Measurements from ENCODE around the gene ZNF385A.
A peak's percentile ranks its signal among the peaks of the same experiment; 100 is the strongest.

Gene ZNF385A, protein sequence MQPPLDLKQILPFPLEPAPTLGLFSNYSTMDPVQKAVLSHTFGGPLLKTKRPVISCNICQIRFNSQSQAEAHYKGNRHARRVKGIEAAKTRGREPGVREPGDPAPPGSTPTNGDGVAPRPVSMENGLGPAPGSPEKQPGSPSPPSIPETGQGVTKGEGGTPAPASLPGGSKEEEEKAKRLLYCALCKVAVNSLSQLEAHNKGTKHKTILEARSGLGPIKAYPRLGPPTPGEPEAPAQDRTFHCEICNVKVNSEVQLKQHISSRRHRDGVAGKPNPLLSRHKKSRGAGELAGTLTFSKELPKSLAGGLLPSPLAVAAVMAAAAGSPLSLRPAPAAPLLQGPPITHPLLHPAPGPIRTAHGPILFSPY

GRCh38 chr12:54384591-54385041, at the start of gene ZNF385A:
Gene ZNF385A, minus strand, starts transcription at chr12:54384733. Its CDS starts 219 bp downstream, at chr12:54384514.
- no peak for DNase-seq (ENCODE audit: low spot score)

- DNase-seq (ENCODE audit: low spot score) = no peak
These were observed 48.3 kb upstream of the ZNF385A start for GRCh38 chr12:54432815-54433164.

DNA sequence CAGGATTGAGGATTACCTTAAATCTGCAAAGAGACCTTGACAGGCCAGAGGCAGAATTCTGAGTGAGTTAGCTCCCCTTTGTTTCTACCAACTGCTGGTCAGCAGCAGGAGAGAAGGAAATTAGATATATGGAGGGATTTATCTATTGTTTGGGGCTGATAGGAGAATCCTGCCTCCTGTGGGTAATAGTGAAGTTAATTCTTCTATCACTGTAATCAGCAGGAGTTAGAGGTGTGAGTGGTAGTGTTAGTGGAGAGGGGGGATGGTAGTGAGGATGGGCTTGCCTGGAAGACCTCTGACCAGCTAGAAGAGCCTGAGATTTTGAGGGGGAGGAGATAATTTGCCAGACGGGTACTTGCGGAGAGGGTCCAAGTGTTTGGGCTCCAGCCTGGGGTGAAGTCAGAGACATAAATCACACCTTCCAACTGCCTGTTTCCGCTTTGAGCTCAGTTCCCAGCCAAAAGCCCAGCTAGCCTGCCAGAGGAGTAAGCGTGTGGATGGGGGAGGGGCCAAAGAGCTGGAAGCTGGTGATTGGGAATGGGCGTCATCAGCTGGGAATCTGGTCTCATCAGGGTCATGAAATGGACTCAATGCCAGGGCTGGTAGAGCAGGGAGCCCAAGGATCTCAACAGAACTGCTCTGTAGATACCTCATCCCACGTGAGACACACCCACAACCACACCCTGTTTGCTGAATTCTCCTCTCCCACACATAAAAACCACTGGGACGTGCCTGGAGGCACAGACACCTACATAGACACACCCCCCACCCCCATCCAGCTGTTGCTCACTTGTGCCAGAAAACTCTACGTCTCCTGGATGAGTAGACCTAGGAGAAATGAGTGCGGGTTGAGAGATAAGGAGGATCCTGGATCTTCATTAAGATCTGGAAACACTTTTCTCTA, 47.6 kb upstream of the ZNF385A start:
- peak; percentile 75 for DNase-seq (ENCODE audit: low spot score)

GRCh38 chr12:54430471-54431069, 46.0 kb upstream of the ZNF385A start:
- DNase-seq (ENCODE audit: low spot score) = no peak

DNA sequence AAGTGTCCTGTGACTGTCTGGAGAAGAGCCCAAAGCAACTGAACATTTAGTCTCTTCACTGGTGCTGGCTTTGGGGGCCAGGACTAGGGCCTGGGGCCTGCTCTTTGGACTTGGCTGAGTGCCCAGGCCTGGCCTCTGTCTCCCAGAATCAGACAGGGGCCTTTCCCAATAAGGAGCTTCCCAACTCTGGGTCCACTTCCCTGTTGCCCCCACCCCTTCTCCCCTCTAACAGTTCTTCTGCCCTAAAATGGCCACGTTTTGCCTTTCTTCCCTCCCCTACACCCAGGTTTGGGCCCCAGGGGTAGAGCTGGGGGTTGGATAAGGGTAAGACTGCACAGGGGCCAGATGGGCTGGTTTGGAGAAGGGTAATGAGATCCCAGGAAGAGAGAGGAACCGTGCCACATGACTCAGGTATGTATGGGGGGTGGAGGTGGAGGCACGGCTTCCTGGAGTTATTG, 44.5 kb upstream of the ZNF385A start:
- DNase-seq (ENCODE audit: low spot score) = no peak

DNA sequence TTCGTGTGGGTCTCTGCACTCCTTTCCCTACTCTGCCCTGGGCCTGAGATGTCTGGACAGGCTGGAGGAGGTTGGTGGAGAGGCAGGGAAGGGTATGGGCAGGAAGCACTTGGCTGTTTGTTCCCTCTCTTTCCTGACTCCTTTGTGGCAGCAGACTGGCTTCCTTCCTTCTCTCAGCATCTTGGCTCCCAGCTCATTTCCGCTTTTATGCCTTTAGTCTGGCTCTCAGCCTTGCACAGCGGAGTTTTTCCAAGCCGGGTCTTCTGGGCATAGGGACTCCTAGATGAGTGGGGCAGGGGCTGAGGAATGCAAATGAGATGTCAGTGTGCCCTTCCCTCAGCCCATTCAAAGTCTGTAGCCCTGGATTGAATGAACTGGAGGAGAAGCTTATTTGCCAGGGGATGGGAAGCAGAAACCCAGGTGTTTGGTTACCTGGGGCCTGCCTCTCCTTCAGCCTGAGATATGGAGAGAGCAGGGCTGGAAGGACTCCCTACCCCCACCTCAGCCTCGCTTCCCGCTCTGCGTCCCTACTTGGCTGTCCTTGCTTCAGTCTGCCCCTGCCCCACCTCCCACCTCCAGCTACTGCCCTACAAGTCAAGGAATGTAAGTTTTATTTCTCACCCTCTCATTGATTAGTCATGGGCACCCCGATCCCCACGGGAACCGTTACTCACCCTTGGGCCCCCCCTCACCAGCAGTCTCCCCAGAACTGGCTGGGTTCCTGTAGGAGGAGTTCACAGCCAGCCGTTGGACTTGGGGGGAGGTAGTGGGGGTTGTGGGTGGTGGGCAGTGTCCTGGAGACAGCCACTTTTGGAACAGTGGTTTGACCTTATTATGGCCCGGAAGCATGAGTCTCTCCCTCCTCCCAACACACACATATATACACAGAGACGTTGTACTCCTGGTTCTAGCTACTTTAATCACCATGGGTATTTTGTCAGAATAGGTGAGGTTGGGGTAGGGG, 43.8 kb upstream of the ZNF385A start:
- peak; percentile 64 for DNase-seq (ENCODE audit: low spot score)

GRCh38 chr12:54427106-54427505, 42.6 kb upstream of the ZNF385A start:
- DNase-seq (ENCODE audit: low spot score) = no peak

GRCh38 chr12:54426690-54427089, 42.2 kb upstream of the ZNF385A start:
- DNase-seq (ENCODE audit: low spot score) = no peak

DNA sequence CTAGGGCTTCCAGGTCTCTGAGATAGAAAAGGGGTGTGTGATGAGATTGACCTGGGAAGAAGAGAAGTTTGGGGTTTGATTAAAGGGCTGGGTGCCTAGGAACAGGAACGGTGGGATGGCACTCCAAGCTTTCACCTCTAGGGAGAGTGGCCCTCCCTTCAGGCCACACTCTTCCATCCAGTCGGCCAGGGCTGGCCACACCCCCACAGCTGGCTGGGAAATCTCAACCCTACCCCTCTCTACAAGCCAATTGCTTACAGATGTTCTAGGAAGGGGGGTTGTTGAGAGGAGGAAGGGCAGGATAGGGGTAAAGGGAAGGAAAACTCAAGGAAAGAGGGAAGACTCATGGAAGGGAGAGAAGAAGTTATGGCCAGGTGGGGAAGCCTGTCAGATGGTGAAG, 41.2 kb upstream of the ZNF385A start:
- no peak for DNase-seq (ENCODE audit: low spot score)

DNA sequence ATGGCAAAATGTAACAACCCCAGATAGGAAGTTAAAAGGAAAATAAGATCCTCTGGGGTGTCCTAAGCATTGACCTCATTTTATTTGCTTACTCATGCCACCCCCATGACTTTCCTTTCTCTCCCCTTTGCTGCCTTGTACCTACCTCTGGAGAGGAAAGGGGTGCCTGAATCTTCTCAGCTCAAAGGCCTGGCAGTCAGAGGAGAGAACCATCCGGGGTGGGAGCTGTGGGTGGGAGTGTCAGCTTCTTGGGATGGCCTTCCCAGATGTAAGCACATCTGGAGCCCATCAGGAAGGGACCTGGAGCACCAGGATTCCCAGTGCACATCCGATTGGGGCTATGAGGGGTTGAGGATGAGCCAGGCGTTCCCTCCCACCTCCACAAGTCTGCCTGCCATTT, 39.7 kb upstream of the ZNF385A start:
- no peak for DNase-seq (ENCODE audit: low spot score)

DNA sequence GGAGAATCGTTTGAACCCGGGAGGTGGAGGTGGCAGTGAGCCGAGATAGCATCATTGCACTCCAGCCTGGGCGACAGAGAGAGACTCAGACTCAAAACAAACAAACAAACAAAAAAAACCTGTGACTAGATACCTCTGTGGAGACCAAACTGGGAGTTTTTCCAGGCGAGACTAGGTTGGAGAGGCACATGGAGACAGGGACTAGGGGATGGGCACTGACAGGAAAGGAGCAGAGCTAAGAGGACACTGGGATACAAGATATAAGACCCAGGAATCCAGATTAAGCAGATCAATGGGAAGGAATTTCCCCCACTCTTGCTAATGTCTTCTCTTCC, 39.2 kb upstream of the ZNF385A start:
- DNase-seq (ENCODE audit: low spot score) = no peak

DNA sequence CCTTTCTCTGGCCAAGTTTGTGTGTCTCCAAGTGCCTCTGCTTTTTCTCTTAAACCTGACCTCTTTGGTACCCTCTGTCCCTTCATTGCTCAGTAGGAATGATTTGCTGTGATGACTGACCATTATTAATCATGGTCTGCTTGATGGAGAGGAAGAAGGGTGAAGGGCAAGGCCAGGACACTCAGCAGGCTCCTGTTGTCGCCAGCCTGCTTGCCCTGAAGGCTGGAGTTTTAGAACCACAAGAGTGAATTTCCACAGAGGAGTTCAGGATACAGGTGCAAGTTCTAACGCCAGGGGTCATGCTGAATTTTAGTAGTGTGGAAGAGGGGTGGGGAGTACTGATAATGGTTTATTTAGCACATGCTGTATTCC, 37.3 kb upstream of the ZNF385A start:
- DNase-seq (ENCODE audit: low spot score) = no peak

DNA sequence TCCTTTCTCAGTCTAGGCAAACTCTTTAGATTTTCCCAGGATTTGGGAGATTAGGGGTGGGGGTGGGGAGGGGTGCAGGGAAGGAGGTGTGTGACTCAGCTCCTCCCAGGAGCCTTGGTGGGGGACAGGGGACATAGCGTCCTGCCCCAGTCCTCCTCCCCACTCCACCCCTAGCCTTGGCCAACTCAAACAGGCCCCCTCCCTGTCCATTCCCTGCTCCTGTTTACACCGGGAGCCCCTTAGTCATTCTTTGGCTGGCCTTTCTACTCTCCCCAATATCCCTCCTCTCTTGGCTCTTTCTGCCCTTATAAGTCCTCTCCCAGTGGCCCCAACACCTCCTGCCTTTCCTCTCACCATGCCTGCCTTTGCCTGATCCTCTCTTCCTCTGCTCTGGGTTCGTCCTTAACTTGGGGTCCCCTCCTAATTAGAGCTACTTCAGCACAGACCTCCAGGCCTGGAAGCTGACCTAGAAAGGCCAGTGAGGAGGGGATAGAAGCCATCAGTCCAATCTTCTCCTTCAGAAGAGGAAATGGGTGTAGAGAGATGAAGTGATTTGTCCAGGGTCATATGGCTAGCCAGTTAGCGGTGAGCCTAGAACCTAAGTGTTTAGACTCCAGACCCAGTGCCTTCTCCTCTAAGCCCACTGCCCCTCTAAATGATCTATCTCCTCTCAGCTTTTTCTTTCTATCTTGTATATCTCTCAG, 36.8 kb upstream of the ZNF385A start:
- no peak for DNase-seq (ENCODE audit: low spot score)

GRCh38 chr12:54420766-54421144, 36.2 kb upstream of the ZNF385A start:
- no peak for DNase-seq (ENCODE audit: low spot score)

DNA sequence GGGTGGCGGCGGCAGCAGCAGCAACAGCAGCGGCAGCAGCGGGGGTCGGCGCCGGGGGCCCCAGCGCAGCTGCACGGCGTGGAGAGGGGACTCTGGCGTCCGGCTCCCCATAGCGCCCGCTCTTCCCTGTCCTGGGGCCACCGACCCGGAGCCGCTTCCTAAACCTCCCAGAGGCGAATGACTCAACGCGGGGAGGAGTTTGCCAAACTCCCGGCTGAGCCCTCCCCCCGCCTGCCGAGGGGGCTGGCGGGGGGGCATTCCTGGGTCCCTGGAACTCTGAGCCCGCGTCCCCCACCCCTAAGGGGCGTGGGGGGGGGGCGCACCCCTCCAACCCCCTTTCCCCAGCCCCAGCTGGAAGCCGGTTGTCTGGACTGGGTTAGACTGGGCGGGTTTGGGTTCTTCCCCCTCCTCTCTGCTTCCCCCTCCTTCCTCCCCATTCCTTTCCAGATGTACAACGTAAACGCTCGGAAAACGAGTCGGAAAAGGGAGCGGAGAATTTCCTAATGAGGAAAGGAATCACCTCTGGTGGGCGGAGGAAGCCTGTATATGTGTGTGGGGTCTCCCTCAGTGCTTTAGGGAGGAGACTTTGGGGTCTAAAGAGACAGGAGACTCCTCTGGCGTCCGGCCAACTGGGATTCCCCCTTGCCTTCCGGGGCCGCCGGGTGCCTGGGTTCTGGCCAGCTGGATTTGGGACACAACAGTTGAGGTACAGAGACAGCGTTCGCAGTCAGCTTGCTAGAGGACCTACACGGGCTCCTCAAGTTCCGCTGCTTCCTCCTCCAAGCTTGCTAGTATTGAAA, 34.8 kb upstream of the ZNF385A start, which contains the start of gene ITGA5:
TSS of gene ITGA5 (minus strand) at position 179 of the 800 bp plus-strand sequence. CDS start at position 111, 68 bp downstream.
- DNase-seq (ENCODE audit: low spot score) = peak; percentile 92

- DNase-seq (ENCODE audit: low spot score) = no peak
These were observed 34.0 kb upstream of the ZNF385A start for GRCh38 chr12:54418441-54419087.

DNA sequence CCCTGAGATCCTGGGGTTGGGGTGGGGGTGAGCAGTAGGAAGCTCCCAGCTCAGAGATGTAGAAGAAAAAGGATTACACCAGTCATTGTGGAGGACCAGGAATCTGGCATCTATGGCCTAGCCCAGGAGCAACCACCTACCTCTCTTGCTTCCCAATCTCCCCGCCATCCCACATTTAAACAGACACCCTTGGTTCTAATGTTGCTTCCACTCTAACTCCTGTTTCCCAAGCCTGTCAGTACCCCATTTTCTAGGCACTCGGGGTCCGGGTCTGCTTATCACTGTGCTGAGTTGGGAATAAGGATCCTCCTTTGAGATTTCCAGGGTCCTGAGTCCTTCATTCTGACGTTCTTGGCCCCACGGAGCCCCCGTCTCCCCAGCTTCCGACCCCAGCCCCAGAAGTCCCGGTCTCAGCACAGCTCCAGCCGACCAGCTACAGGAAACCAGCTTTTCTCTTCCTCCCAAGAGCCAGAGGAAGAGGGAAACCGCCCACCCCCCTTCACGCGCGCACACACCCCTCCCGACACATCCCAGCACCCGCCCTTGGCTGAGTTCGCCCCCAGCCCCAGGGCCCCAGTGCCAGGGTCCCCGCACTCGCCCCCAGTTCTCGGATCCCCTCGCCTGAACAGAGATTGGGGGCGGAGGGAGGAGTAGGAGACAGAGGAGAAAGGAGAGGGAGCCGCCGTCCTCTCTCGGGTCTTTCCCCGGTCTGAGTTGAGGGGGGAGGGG, 33.3 kb upstream of the ZNF385A start:
- DNase-seq (ENCODE audit: low spot score) = no peak

DNA sequence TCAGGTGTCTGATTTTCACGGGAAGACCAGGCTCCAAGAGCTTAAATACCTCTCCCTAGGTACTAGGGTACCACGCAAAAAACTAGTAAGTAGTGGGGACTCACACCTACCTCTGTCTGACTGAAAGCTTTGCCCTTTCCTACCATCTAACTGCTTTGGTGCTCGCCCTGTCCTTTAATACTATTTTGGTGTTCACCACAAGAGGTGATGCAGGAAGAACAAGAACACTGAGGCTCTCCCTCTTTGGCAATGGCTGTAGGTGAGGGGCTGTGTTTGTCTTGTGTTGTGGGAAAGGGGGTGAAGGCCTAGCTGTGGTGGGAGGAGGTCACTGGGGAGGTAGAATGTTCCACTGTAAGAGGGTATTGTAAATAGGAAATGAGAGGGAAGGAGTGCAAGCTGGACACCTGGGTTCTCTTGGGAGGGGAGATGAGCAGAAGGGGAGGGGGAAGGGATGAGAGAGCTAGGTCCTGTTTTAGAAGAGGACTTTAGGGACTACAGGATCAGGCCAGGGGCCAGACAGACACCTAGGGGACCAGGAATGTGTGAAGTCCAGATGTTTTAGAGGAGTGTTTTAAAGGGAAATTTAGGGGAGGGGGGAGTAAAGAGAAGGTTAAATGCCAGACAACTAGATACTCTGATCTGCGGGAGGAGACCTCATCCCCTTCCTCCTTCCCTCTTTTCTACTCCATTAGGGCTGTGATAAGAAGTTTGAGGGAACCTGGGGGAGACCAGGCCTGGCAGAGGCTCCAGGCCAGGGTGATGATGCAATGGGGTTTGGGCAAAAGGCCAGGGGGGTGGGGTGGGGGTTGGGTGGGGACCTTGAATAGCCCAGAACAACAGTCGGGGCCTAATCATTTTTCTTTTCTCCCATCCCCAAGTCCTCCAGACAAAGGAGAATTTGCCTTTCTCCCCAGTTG, 32.4 kb upstream of the ZNF385A start:
- peak; percentile 55 for DNase-seq (ENCODE audit: low spot score)

Data from AG20443 (cell line).